Activated CD8-positive, alpha-beta memory T cell treated with anti-CD3 and anti-CD28 coated beads, Interleukin-2, amount 10 ng/mL, durations not matched to agents 7 days and 5 days (primary cell): Measurements from ENCODE around the gene HIF1A. TPM values are rescaled to one million over a fixed set of nuclear protein-coding genes. Genes with fewer than 3 reads are reported as not detected.

Experiments used
- ATAC-seq: fragments of 150-1000 bp; cut with Tn5 transposase; one replicate; pipeline ENCODE4 v1.10.0; 2021; ENCODE audit warnings: moderate library complexity
- CTCF ChIA-PET: fragments of 350-600 bp; sonication (Branson Sonifier 250); formaldehyde crosslinking; loops from one replicate; lab custom pipeline; 2021; ENCODE audit warnings: antibody characterized with exemption; lab: Charles Lee
- DNase-seq: peaks from one replicate; pipeline ENCODE4 v3.0.0-alpha.2; 2020
- H3K27ac Mint-ChIP-seq: one replicate; pipeline ENCODE4 v1.8.0; 2021; ENCODE audit warnings: mild to moderate bottlenecking, mixed read lengths
- H3K27me3 Mint-ChIP-seq: one replicate; pipeline ENCODE4 v1.8.0; 2021; ENCODE audit warnings: mixed read lengths
- H3K36me3 Mint-ChIP-seq: one replicate; pipeline ENCODE4 v1.8.0; 2021; ENCODE audit warnings: mild to moderate bottlenecking, mixed read lengths
- H3K4me1 Mint-ChIP-seq: one replicate; pipeline ENCODE4 v1.8.0; 2021; ENCODE audit warnings: mixed read lengths
- H3K4me3 Mint-ChIP-seq: one replicate; pipeline ENCODE4 v1.8.0; 2021; ENCODE audit warnings: mild to moderate bottlenecking, moderate library complexity, mixed read lengths
- H3K9me3 Mint-ChIP-seq: one replicate; pipeline ENCODE4 v1.8.0; 2022; ENCODE audit warnings: low read depth, mixed read lengths
- total RNA-seq, 2 experiments: library from RNA; stranded (reverse); gene quantifications; one replicate each; pipeline ENCODE4 v1.2.3, GENCODE V29; 2021

The HIF1A gene
- total RNA-seq, 2 experiments from 2014 or later = 134 to 158 TPM

GRCh38 chr14:61719344-61720293, 24.3 kb downstream of the HIF1A start:
- Mint-ChIP-seq H3K9me3 (no peaks in the 10 kb centered on the region), H3K27me3 (no peaks in the 10 kb centered on the region), H3K4me3 (no peak overlapping the region), H3K4me1 (peaks cover 54% of the 10 kb centered on the region), H3K27ac (peak overlapping the region; percentile 66), H3K36me3 (peaks cover 30% of the 10 kb centered on the region)
- CTCF ChIA-PET = interaction anchor here (0.9 to 1.5 kb wide), 8 partner anchors 9 to 248 kb away, joined by 3 to 6 read pairs (median 3); partner anchors contain the start of gene HIF1A
- DNase-seq = no peak
- peak; percentile 54 for ATAC-seq

GRCh38 chr14:61720294-61720661, 25.0 kb downstream of the HIF1A start:
- no peak overlapping the region for H3K4me3 Mint-ChIP-seq
- peaks cover 35% of the 10 kb centered on the region for H3K36me3 Mint-ChIP-seq
- peak overlapping the region; percentile 52 for H3K27ac Mint-ChIP-seq
- peaks cover 56% of the 10 kb centered on the region for H3K4me1 Mint-ChIP-seq
- ATAC-seq (no peak), DNase-seq (no peak)
- CTCF ChIA-PET = interaction anchor here (1.1 to 1.5 kb wide), 4 partner anchors 8 to 245 kb away, joined by 3 to 6 read pairs (median 4); no protein-coding TSS in a partner anchor
- no peaks in the 10 kb centered on the region for H3K9me3 Mint-ChIP-seq
- no peaks in the 10 kb centered on the region for H3K27me3 Mint-ChIP-seq

GRCh38 chr14:61720741-61721140, 25.4 kb downstream of the HIF1A start:
- no peak for DNase-seq
- no peak overlapping the region for H3K27ac Mint-ChIP-seq
- peaks cover 38% of the 10 kb centered on the region for H3K36me3 Mint-ChIP-seq
- ATAC-seq = no peak
- H3K27me3 Mint-ChIP-seq = no peaks in the 10 kb centered on the region
- H3K9me3 Mint-ChIP-seq = no peaks in the 10 kb centered on the region
- CTCF ChIA-PET = interaction anchor here (1.5 kb wide), 1 partner anchor 24 kb away, joined by 6 read pairs; no protein-coding TSS in a partner anchor
- H3K4me1 Mint-ChIP-seq = peaks cover 52% of the 10 kb centered on the region
- no peak overlapping the region for H3K4me3 Mint-ChIP-seq

- no peaks in the 10 kb centered on the region for H3K9me3 Mint-ChIP-seq
- DNase-seq = no peak
- ATAC-seq = no peak
- H3K4me1 Mint-ChIP-seq = peaks cover 57% of the 10 kb centered on the region
- peaks cover 67% of the 10 kb centered on the region for H3K36me3 Mint-ChIP-seq
- H3K27ac Mint-ChIP-seq = peak overlapping the region; percentile 54
- CTCF ChIA-PET = no interaction called here
- H3K4me3 Mint-ChIP-seq = no peak overlapping the region
- H3K27me3 Mint-ChIP-seq = no peaks in the 10 kb centered on the region
These were observed 28.8 kb downstream of the HIF1A start for GRCh38 chr14:61724133-61724532.

- H3K36me3 Mint-ChIP-seq = peaks cover 74% of the 10 kb centered on the region
- ATAC-seq (no peak), DNase-seq (no peak)
- H3K4me3 Mint-ChIP-seq = no peak overlapping the region
- H3K27me3 Mint-ChIP-seq = no peaks in the 10 kb centered on the region
- no peaks in the 10 kb centered on the region for H3K9me3 Mint-ChIP-seq
- CTCF ChIA-PET = interaction anchor here (0.6 to 1.6 kb wide), 2 partner anchors 14 to 23 kb away, joined by 3 read pairs; no protein-coding TSS in a partner anchor
- H3K4me1 Mint-ChIP-seq = peaks cover 60% of the 10 kb centered on the region
- H3K27ac Mint-ChIP-seq = peak overlapping the region; percentile 67
These were observed 31.7 kb downstream of the HIF1A start for GRCh38 chr14:61726778-61727658.

- no peaks in the 10 kb centered on the region for H3K27me3 Mint-ChIP-seq
- DNase-seq = no peak
- H3K4me3 Mint-ChIP-seq = no peak overlapping the region
- peaks cover 60% of the 10 kb centered on the region for H3K4me1 Mint-ChIP-seq
- CTCF ChIA-PET = interaction anchor here (0.7 to 1.8 kb wide), 10 partner anchors 14 to 333 kb away, joined by 3 to 6 read pairs (median 4); no protein-coding TSS in a partner anchor
- ATAC-seq = no peak
- H3K36me3 Mint-ChIP-seq = peaks cover 73% of the 10 kb centered on the region
- peak overlapping the region; percentile 38 for H3K27ac Mint-ChIP-seq
- no peaks in the 10 kb centered on the region for H3K9me3 Mint-ChIP-seq
These were observed 35.6 kb downstream of the HIF1A start for GRCh38 chr14:61730756-61731373.

GRCh38 chr14:61733972-61734371, 38.7 kb downstream of the HIF1A start:
- H3K9me3 Mint-ChIP-seq = no peaks in the 10 kb centered on the region
- peak overlapping the region; percentile 46 for H3K27ac Mint-ChIP-seq
- H3K27me3 Mint-ChIP-seq = no peaks in the 10 kb centered on the region
- H3K4me1 Mint-ChIP-seq = peaks cover 46% of the 10 kb centered on the region
- H3K4me3 Mint-ChIP-seq = no peak overlapping the region
- ATAC-seq (no peak), DNase-seq (no peak)
- CTCF ChIA-PET = interaction anchor here (1.2 to 1.7 kb wide), 5 partner anchors 11 to 182 kb away, joined by 3 to 7 read pairs (median 3); no protein-coding TSS in a partner anchor
- H3K36me3 Mint-ChIP-seq = peaks cover 66% of the 10 kb centered on the region

- DNase-seq (no peak), ATAC-seq (peak; percentile 57)
- H3K9me3 Mint-ChIP-seq = no peaks in the 10 kb centered on the region
- no peak overlapping the region for H3K4me3 Mint-ChIP-seq
- H3K4me1 Mint-ChIP-seq = peaks cover 34% of the 10 kb centered on the region
- peak overlapping the region; percentile 69 for H3K27ac Mint-ChIP-seq
- H3K36me3 Mint-ChIP-seq = peaks cover 67% of the 10 kb centered on the region
- no peaks in the 10 kb centered on the region for H3K27me3 Mint-ChIP-seq
- CTCF ChIA-PET = no interaction called here
These were observed 41.4 kb downstream of the HIF1A start for GRCh38 chr14:61736751-61737150.

GRCh38 chr14:61737915-61738314, 42.6 kb downstream of the HIF1A start:
- no peak overlapping the region for H3K4me3 Mint-ChIP-seq
- no peaks in the 10 kb centered on the region for H3K9me3 Mint-ChIP-seq
- no peak overlapping the region for H3K27ac Mint-ChIP-seq
- CTCF ChIA-PET = interaction anchor here (0.8 to 1.4 kb wide), 3 partner anchors 8 to 277 kb away, joined by 3 read pairs; no protein-coding TSS in a partner anchor
- peaks cover 68% of the 10 kb centered on the region for H3K36me3 Mint-ChIP-seq
- DNase-seq (no peak), ATAC-seq (no peak)
- no peaks in the 10 kb centered on the region for H3K27me3 Mint-ChIP-seq
- peaks cover 31% of the 10 kb centered on the region for H3K4me1 Mint-ChIP-seq

GRCh38 chr14:61739133-61739532, 43.8 kb downstream of the HIF1A start:
- DNase-seq = no peak
- Mint-ChIP-seq H3K4me3 (no peak overlapping the region), H3K4me1 (peaks cover 28% of the 10 kb centered on the region), H3K27ac (no peak overlapping the region), H3K9me3 (no peaks in the 10 kb centered on the region), H3K36me3 (peaks cover 64% of the 10 kb centered on the region), H3K27me3 (no peaks in the 10 kb centered on the region)
- ATAC-seq = no peak
- CTCF ChIA-PET = no interaction called here

- Mint-ChIP-seq H3K4me3 (no peak overlapping the region), H3K4me1 (peaks cover 22% of the 10 kb centered on the region), H3K9me3 (no peaks in the 10 kb centered on the region), H3K27me3 (no peaks in the 10 kb centered on the region), H3K36me3 (peaks cover 57% of the 10 kb centered on the region), H3K27ac (no peak overlapping the region)
- DNase-seq = no peak
- CTCF ChIA-PET = interaction anchor here (0.8 to 1.4 kb wide), 4 partner anchors 10 to 95 kb away, joined by 3 to 5 read pairs (median 3); no protein-coding TSS in a partner anchor
- no peak for ATAC-seq
These were observed 47.1 kb downstream of the HIF1A start for GRCh38 chr14:61742371-61742770.

- Mint-ChIP-seq H3K27ac (no peak overlapping the region), H3K36me3 (peaks cover 53% of the 10 kb centered on the region), H3K4me1 (peaks cover 26% of the 10 kb centered on the region), H3K4me3 (no peak overlapping the region), H3K27me3 (no peaks in the 10 kb centered on the region), H3K9me3 (no peaks in the 10 kb centered on the region)
- ATAC-seq (no peak), DNase-seq (no peak)
- CTCF ChIA-PET = interaction anchor here (0.7 to 2.0 kb wide), 2 partner anchors 14 to 24 kb away, joined by 4 to 6 read pairs; no protein-coding TSS in a partner anchor
These were observed 48.9 kb downstream of the HIF1A start for GRCh38 chr14:61744238-61744637.
